GM19328 (cell line): ENCODE data around the gene LAPTM5.
"Not testable (repeated sequence)": the region's sequence is repeated elsewhere in the genome, so short reads cannot be mapped to it uniquely, and the experiment has no call there.

Source experiments
- ATAC-seq: cut with Tn5 transposase; IDR thresholded peaks from one replicate; pipeline ENCODE4 v1.9.1; 2021; ENCODE audit warnings: mild to moderate bottlenecking, moderate library complexity; ENCODE audit not compliant: unreplicated experiment

Gene LAPTM5

GRCh38 chr1:30757352-30758120 lies at the start of gene LAPTM5:
LAPTM5 (minus strand) TSS chr1:30757774; CDS start chr1:30757745, 29 bp downstream.
- no peak for ATAC-seq

GRCh38 chr1:30806381-30807317 lies 49.1 kb upstream of the LAPTM5 start:
- no peak for ATAC-seq

- no peak for ATAC-seq
These were observed 47.9 kb upstream of the LAPTM5 start for GRCh38 chr1:30805304-30806003.

- ATAC-seq = no peak
These were observed 47.2 kb upstream of the LAPTM5 start for GRCh38 chr1:30804822-30805221.

GRCh38 chr1:30804352-30804751 lies 46.8 kb upstream of the LAPTM5 start:
- ATAC-seq = no peak

GRCh38 chr1:30803562-30803961 lies 46.0 kb upstream of the LAPTM5 start:
- no peak for ATAC-seq

- no peak for ATAC-seq
These were observed 44.2 kb upstream of the LAPTM5 start for GRCh38 chr1:30801771-30802198.

GRCh38 chr1:30799233-30799511 lies 41.6 kb upstream of the LAPTM5 start:
- ATAC-seq = no peak

GRCh38 chr1:30798389-30799232 lies 41.0 kb upstream of the LAPTM5 start:
- ATAC-seq = no peak

- ATAC-seq = no peak
These were observed 37.5 kb upstream of the LAPTM5 start for GRCh38 chr1:30795026-30795425.

- no peak for ATAC-seq
These were observed 36.7 kb upstream of the LAPTM5 start for GRCh38 chr1:30794260-30794659.

GRCh38 chr1:30793209-30793608 lies 35.6 kb upstream of the LAPTM5 start:
- no peak for ATAC-seq

GRCh38 chr1:30791868-30792267 lies 34.3 kb upstream of the LAPTM5 start:
- ATAC-seq = no peak

- ATAC-seq = no peak
These were observed 33.5 kb upstream of the LAPTM5 start for GRCh38 chr1:30790850-30791778.

GRCh38 chr1:30790256-30790525 lies 32.6 kb upstream of the LAPTM5 start:
- not testable (repeated sequence) for ATAC-seq

- no peak for ATAC-seq
These were observed 32.0 kb upstream of the LAPTM5 start for GRCh38 chr1:30789388-30790255.

GRCh38 chr1:30788580-30789387 lies 31.2 kb upstream of the LAPTM5 start:
- ATAC-seq = no peak
